ENCODE measurements around the gene CCDC150.
"Not testable (repeated sequence)": the region's sequence is repeated elsewhere in the genome, so short reads cannot be mapped to it uniquely, and the experiment has no call there.

Gene CCDC150

GRCh38 chr2:196710056-196710455, 70.5 kb downstream of the CCDC150 start:
- FAIRE-seq; DNase-seq (ENCODE audit: low spot score): not testable (repeated sequence)

GRCh38 chr2:196711625-196712024, 72.1 kb downstream of the CCDC150 start:
- no peak for DNase-seq (ENCODE audit: low spot score)
- no peak for FAIRE-seq

- FAIRE-seq (no peak), DNase-seq (ENCODE audit: low spot score) (no peak)
These were observed 73.4 kb downstream of the CCDC150 start for GRCh38 chr2:196712867-196713266.

- FAIRE-seq: no peak
These were observed 79.0 kb downstream of the CCDC150 start for GRCh38 chr2:196718419-196719109.

GRCh38 chr2:196719110-196719872, 79.8 kb downstream of the CCDC150 start:
- FAIRE-seq (no peak), DNase-seq (ENCODE audit: low spot score) (no peak)

More at GRCh38 chr2:196718419-196719109, 79.0 kb downstream of the CCDC150 start:
- no peak for DNase-seq (ENCODE audit: low spot score)

- FAIRE-seq (no peak), DNase-seq (ENCODE audit: low spot score) (no peak)
These were observed 84.1 kb downstream of the CCDC150 start for GRCh38 chr2:196723571-196723970.

GRCh38 chr2:196725218-196725617, 85.7 kb downstream of the CCDC150 start:
- FAIRE-seq (no peak), DNase-seq (ENCODE audit: low spot score) (no peak)

- no peak for DNase-seq (ENCODE audit: low spot score)
- FAIRE-seq: no peak
These were observed 86.4 kb downstream of the CCDC150 start for GRCh38 chr2:196725882-196726281.

- FAIRE-seq (no peak), DNase-seq (ENCODE audit: low spot score) (no peak)
These were observed 89.9 kb downstream of the CCDC150 start for GRCh38 chr2:196729418-196729817.

GRCh38 chr2:196736646-196737045, 97.1 kb downstream of the CCDC150 start:
- DNase-seq (ENCODE audit: low spot score); FAIRE-seq: not testable (repeated sequence)

GRCh38 chr2:196737046-196737445, 97.5 kb downstream of the CCDC150 start:
- FAIRE-seq (no peak), DNase-seq (ENCODE audit: low spot score) (no peak)

GRCh38 chr2:196739031-196739430, 99.5 kb downstream of the CCDC150 start:
- FAIRE-seq: no peak
- no peak for DNase-seq (ENCODE audit: low spot score)

- DNase-seq (ENCODE audit: low spot score): no peak
- no peak for FAIRE-seq
These were observed 102.7 kb downstream of the CCDC150 start for GRCh38 chr2:196742216-196742615.

- DNase-seq (ENCODE audit: low spot score) (no peak), FAIRE-seq (no peak)
These were observed 103.2 kb downstream of the CCDC150 start for GRCh38 chr2:196742685-196743084.

GRCh38 chr2:196743165-196743564, 103.7 kb downstream of the CCDC150 start:
- no peak for DNase-seq (ENCODE audit: low spot score)
- no peak for FAIRE-seq

- DNase-seq (ENCODE audit: low spot score) (no peak), FAIRE-seq (peak; percentile 68)
These were observed 106.2 kb downstream of the CCDC150 start for GRCh38 chr2:196745711-196746110.

GRCh38 chr2:196747400-196747799, 107.9 kb downstream of the CCDC150 start:
- no peak for DNase-seq (ENCODE audit: low spot score)
- FAIRE-seq: no peak

GRCh38 chr2:196748123-196748522, 108.6 kb downstream of the CCDC150 start:
- DNase-seq (ENCODE audit: low spot score): no peak
- no peak for FAIRE-seq

GRCh38 chr2:196750291-196750923, 110.9 kb downstream of the CCDC150 start:
- no peak for FAIRE-seq
- no peak for DNase-seq (ENCODE audit: low spot score)

GRCh38 chr2:196750977-196751631, 111.6 kb downstream of the CCDC150 start:
- no peak for FAIRE-seq
- peak; percentile 67 for DNase-seq (ENCODE audit: low spot score)

- DNase-seq (ENCODE audit: low spot score) (no peak), FAIRE-seq (no peak)
These were observed 119.2 kb downstream of the CCDC150 start for GRCh38 chr2:196758474-196759377.

Data from urothelium cell line (cell line).